ENCODE results near the gene FOXN4. TPM values are rescaled to one million over a fixed set of nuclear protein-coding genes. Genes with fewer than 3 reads are reported as not detected.

Gene FOXN4
- polyA plus RNA-seq, 1 experiment: not detected

- no peak for DNase-seq (ENCODE audit: low read depth)
- H3K27me3 ChIP-seq (ENCODE audit: control insufficient read depth, insufficient read depth, low read length): no peaks in the 10 kb centered on the region
- TF ChIP-seq CTCF (IDR thresholded peaks at IDR 0.05; ENCODE audit: insufficient read depth, low read depth, low read length): no peak
- H3K4me3 ChIP-seq (ENCODE audit: low read depth, low read length): no peak overlapping the region
- no peaks in the 10 kb centered on the region for H3K36me3 ChIP-seq (ENCODE audit: control insufficient read depth, insufficient read depth, low read length)
- CTCF ChIA-PET: no interaction called here
- POLR2A ChIA-PET: no interaction called here
Observed at GRCh38 chr12:109292342-109292711, 16.8 kb downstream of the FOXN4 start.

DNA sequence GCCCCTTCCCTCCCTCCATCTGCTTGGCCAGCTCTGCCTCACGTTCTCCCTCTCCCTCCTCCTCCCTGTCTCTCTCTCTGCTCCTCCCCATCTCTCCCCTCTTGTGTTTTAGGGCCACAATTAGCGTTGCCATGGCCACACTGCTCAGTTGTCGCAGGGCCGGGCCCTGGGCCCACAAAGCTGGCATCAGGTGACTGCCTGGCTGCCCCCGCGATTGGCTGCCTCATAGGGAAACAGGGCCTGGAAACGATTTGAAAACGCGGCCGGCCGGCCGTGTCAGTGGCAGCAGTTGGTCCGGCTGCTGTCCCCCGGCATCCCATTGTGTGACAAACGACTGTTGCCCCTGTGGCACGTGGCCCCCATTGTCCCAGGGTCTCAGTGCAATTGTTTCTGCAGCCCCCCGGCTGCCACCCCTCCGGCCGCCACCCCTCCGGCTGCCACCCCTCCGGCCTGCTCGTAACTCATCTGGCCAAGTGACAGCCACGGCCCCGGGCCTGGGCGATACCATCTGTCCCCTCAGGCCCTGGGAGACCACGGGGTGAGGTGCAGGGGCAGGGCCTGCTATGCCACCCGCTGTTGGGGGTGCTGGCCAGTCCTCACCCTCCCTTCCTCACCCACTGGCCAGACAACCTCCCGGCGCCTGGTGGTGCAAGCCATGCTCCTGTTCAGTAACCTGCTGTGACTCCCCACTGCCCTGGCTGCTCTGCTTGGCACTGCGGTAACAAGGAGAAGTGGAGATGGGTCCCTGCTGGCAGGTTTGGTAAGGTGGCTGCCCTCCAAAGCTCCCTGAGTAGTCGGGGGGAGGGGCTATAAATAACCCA lies 17.4 kb downstream of the FOXN4 start:
- ChIA-PET CTCF (interaction anchor here (0.8 kb wide), 1 partner anchor 93 kb away, joined by 3 read pairs; no protein-coding TSS in a partner anchor), POLR2A (no interaction called here)
- H3K36me3 ChIP-seq (ENCODE audit: control insufficient read depth, insufficient read depth, low read length): no peaks in the 10 kb centered on the region
- H3K4me3 ChIP-seq (ENCODE audit: low read depth, low read length): no peak overlapping the region
- H3K27me3 ChIP-seq (ENCODE audit: control insufficient read depth, insufficient read depth, low read length): no peaks in the 10 kb centered on the region
- no peak for TF ChIP-seq CTCF (IDR thresholded peaks at IDR 0.05; ENCODE audit: insufficient read depth, low read depth, low read length)
- no peak for DNase-seq (ENCODE audit: low read depth)

DNA sequence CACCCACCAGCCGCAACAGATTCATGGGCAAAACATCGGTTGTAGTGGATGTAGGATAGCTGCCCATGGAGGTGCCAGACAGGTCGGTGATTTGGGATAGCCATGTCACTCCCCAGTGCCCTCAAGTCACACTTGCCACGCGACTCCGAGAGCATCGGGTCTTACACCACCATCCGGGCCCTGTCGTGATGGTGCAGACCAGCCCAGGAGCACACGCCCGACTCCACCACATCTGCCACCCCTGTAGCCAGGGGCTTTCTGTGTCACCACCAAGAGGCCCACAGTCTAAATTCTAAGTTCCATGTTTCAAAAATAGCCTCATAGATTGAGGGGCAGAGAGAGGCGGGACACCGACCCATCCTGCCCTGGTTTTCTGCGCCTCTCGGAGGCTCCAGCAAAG lies 18.0 kb downstream of the FOXN4 start:
- Histone ChIP-seq H3K27me3 (ENCODE audit: control insufficient read depth, insufficient read depth, low read length) (no peaks in the 10 kb centered on the region), H3K36me3 (ENCODE audit: control insufficient read depth, insufficient read depth, low read length) (no peaks in the 10 kb centered on the region), H3K4me3 (ENCODE audit: low read depth, low read length) (no peak overlapping the region)
- ChIA-PET CTCF (interaction anchor here (0.8 kb wide), 1 partner anchor 94 kb away, joined by 3 read pairs; no protein-coding TSS in a partner anchor), POLR2A (no interaction called here)
- no peak for DNase-seq (ENCODE audit: low read depth)
- TF ChIP-seq CTCF (IDR thresholded peaks at IDR 0.05; ENCODE audit: insufficient read depth, low read depth, low read length): no peak

GRCh38 chr12:109290061-109290460 lies 19.0 kb downstream of the FOXN4 start:
- TF ChIP-seq CTCF (IDR thresholded peaks at IDR 0.05; ENCODE audit: insufficient read depth, low read depth, low read length): no peak
- DNase-seq (ENCODE audit: low read depth): no peak

DNA sequence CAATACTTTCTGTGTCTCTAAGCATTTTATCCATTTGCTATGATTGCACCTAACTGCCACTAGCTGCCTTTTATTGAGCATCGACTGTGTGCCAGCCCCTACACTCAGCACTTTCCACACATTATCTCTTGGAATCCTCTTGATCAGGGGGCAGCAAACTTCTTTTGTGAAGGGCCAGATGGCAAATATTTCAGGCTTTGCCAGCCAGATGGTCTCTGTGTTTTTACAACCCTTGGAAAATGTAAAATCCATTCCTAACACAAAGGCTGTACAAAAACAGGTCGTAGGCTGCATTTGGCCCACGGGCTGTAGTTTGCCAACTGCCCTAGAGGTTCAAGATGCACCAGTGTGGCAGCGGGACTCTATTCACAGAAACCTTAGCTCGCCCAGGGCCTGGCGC lies 19.5 kb downstream of the FOXN4 start:
- TF ChIP-seq CTCF (IDR thresholded peaks at IDR 0.05; ENCODE audit: insufficient read depth, low read depth, low read length): no peak
- no peaks in the 10 kb centered on the region for H3K27me3 ChIP-seq (ENCODE audit: control insufficient read depth, insufficient read depth, low read length)
- POLR2A ChIA-PET: no interaction called here
- CTCF ChIA-PET: no interaction called here
- H3K4me3 ChIP-seq (ENCODE audit: low read depth, low read length): no peak overlapping the region
- H3K36me3 ChIP-seq (ENCODE audit: control insufficient read depth, insufficient read depth, low read length): no peaks in the 10 kb centered on the region
- no peak for DNase-seq (ENCODE audit: low read depth)

More at GRCh38 chr12:109290061-109290460, 19.0 kb downstream of the FOXN4 start:
- Histone ChIP-seq H3K27me3 (ENCODE audit: control insufficient read depth, insufficient read depth, low read length) (no peaks in the 10 kb centered on the region), H3K36me3 (ENCODE audit: control insufficient read depth, insufficient read depth, low read length) (no peaks in the 10 kb centered on the region), H3K4me3 (ENCODE audit: low read depth, low read length) (no peak overlapping the region)
- CTCF ChIA-PET: interaction anchor here (0.8 kb wide), 1 partner anchor 17 kb away, joined by 4 read pairs; no protein-coding TSS in a partner anchor
- POLR2A ChIA-PET: no interaction called here

All from BJ (cell line).